SW 1271 (cell line): ENCODE results near the gene ADGRD1.
"Not testable (repeated sequence)": the region's sequence is repeated elsewhere in the genome, so short reads cannot be mapped to it uniquely, and the experiment has no call there.

Experiments
- DNase-seq, 2 experiments: peaks; one replicate each; lab custom pipeline; 2025; lab: John Stamatoyannopoulos, UW

The ADGRD1 gene

DNA sequence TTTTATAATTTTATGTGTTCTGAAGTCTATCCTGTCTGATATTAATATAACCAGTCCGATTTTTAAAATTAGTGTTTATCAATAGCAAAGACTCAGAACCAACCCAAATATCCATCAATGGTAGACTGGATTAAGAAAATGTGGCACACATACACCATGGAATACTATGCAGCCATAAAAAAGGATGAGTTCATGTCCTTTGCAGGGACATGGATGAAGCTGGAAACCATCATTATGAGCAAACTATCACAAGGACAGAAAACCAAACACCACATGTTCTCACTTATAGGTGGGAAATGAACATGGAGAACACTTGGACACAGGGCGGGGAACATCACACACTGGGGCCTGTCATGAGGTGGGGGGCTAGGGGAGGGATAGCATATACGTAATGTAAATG is 16.2 kb upstream of the ADGRD1 start:
- DNase-seq, result not testable (repeated sequence)

DNA sequence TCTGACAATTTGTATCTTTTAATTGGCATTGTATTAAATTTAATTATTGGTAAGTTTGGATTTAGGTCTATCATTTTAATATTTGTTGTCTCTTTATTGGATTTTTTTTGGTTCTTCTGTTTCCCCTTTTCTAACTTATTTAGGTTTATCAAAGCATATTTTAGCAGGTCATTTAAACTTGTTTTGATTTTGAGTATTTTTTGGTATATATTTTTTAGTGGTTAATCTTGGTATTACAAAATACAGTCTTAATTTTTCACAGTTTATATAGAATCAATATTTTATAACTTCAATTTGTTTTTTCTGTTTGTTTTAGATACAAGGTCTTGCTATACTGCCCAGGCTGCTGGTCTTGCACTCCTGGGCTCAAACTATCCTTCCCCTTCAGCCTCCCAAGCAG is 15.5 kb upstream of the ADGRD1 start:
- DNase-seq, result no peak

DNA sequence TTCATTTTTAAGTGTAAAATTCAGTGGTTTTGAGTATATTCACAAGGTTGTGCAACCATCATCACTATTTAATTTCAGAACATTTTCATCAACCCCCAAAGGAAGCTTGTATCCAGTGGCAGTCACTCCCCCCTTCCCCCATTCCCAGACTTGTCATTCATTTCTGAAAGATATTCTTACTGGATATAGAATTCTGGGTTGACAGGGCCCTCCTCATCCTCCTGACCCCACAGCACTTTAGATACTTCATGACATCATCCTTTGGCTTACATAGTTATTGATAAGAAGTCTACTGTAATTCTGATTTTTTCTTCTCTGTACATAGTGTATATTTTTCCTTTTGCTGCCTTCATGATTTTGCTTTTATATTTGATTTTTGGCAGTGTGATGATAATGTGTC is 8.8 kb upstream of the ADGRD1 start:
- DNase-seq, result no peak

DNA sequence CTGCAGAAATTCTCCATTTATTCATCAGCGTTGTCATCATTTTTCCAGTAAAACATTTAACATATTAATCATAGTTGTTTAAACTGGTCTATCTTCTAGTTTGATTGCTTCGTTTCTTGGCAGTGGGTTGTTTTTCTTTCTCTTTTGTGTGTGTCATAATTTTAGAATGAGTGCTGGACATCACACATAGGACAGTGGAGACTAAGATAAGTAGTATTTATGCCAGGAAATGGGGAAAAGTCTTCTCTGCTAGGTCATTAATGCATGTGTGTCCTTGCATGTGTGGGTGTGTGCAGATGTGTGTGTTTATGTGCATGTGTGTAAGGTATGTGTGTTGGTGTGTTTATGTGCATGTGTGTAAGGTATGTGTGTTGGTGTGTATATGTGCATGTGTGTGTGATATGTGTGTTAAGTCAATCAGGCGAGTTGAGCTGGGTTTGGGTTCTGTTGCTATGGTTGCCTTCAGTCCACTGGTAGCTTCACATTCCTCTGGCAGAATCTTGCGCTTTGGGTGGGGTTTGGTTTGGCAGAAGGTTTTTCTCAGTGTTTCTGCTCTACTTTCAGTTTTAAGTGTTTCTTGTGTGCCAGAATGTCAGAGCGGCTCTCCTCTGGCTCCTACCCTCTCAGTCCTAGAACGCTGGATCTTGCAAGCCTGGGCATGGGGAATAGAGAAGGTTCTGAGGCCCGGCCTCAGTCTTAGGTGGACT is 7.8 kb upstream of the ADGRD1 start:
- no peak for DNase-seq

DNA sequence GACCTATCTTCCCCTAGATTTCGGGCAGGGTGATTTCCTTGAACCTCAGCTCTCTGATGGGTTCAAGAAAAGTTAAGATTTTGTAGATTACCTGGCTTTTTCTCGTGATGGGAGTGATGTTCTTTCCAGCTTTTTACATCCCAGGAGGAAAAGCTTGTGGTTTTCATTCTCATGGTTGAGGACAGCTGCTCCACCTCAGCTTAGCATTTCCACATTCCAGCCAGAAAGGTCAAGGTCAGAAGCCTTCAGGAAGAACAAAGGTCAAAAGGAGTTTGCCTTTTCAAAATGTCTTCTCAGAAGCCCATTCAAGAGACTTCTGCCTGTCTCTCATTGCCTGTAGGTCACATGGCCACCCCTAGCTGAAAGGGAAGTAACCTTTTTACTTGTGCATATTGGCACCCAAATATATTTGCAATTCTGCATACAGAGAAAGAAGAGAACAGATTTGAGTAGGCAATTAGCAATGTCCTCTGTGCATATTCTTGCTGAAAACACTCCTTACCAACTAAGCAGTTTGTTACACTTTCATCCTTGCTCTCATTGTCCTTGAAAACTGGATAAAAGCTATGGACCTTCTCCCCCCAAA is 6.6 kb upstream of the ADGRD1 start:
- DNase-seq, result no peak

DNA sequence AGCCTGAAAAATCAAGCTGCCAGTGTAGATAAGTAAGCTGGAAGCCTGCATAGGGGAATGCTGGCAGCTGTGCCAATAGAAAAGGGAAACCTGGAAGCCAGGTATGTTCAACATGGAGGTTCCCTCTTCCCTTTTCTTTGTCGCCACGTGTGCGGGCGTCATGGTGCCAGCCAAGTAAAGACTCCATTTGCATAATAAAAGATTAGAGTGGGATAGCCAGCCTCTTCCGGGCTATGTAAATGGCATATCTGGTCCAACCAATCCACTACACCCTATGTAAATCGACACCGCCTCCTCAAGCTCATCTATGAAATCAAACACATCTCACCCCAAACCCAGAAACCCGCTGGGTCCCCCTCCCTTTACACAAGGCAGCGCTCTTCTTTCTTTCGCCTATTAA is 5.6 kb upstream of the ADGRD1 start:
- no peak for DNase-seq

DNA sequence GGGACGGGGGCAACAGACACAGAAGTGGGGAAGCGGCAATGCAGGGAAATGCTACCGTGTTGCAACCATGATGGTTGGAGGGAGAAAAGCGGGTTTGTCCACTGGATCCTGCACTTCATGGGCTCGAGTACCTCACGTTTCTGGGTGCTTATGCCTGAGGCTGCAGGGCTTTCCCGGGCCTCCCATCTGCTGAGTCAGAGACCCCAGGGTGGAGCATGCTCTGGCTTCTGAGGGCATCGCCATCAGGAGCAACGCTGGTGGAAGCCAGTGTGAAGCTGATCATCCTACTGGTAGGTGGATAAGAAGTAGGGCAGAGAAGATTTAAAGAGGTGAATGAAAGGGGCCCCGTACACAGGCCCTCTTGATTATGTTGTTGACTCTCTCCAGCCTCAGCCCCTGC is 5.0 kb upstream of the ADGRD1 start:
- DNase-seq, result no peak

DNA sequence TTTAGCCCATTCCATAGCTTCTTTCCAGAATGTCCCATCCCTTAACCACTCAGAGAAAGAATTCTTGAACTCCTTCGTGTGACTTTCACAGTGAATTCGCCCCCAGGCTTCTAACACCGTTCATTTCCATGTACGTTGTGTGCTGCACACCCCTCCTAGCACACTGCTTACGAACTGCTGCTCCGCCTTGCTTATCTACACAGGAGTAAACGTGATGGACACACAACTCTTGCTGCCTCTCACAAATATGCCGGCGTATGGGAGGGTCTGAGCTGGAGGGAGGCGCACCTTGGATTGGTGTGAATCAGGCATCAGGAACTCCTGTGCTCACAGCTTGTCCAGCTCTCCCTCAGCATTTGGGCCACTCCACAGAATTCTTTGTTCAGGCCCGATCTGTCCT is 3.9 kb upstream of the ADGRD1 start:
- DNase-seq, result no peak

DNA sequence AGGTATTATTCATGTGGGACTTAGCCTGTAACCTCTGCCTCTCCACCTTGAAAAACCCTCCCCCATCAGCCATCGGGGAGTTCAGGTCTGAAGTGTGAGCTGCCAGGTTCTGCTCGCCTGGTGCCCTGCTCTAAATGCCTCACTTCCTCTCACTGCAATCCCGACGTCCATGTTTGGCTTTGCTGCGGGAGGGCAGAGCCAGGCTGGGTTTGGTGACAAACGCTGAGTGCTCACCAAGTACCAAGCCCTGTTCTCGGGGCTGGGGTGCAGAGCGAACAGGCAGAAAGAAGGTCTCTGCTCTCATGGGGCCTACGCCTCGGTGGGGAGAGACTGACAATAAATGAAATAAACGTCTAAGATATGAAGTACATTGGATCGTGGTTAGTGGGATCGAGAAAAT is 2.1 kb upstream of the ADGRD1 start:
- DNase-seq, result no peak

DNA sequence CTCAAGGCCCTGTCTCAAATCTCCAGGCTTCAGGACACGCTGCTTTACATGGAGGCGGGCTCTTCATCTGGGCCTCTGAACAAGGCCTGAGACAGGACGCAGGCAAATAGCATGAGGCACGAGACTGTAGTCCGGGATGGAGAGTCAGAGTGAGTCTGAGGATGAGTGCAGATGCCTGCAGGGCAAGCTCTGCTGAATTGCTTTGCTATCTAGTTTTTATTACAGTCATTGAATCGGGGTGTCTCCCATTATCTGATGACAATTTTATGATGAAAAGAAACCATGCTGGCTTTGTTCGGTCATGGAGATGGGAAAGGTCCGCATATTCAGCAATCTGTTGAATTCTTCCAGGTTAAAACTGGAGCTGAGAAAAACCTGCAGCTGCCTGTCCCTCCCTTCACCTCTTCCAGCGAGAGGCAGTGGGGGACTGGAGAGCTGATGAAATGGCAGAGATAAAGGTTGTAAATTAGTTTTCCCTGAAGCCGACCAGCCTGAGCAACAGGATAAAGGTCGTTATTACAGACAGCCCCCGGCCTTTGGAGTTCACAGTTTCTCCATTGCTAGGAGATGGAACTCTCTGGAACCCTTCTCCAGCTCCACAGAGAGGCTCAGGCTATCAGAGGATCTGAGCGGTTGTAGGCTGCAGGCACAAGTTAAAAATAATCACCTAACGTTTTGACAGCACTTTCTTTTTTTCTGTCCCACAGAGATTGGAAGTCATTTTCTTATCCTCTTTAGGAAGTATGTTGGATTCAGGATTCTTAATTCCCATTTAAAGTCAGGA is 1.3 kb upstream of the ADGRD1 start:
- no peak for DNase-seq

DNA sequence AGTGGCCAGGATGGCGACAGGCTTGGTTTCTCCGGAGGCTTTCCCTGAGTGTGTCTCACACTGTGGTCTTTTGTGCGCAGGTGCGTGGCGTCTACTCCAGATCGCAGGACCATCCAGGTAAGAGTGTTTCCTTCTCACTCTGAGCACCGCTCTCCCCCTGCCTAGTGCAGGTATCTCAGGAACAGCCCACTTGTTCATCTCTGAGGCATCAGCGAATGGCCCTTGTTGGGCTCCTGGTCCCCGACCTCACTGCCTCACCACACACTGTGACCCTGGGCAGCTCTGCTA is 781 bp downstream of the ADGRD1 start:
- DNase-seq, result no peak

DNA sequence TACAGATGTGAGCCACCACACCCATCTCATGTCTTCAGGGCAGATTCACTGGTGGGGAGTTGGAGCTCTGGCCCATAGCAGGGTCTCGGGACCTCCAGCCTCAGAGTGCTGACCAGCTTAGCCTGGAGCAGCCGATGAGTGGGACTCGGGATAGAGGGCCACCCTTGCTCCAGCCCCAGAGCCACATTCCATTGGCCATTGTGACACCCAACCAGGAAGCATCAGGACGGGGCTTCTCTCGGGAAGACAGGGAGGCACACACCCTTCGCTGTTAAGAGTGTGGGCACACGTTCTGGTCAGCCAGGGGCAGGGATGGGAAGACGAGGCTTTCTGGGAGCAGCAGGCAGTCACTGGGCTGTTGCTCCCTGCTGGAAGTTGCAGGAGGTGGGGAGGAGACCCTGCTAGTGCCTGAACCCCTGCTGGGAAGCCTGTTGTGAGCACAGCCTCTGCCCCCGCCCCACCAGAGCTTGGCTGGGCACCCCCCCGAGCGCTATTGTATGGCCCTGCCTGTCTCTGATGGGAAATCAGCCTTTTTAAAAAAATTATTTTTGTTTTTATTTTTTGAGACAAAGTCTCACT is 1.6 kb downstream of the ADGRD1 start:
- no peak for DNase-seq

DNA sequence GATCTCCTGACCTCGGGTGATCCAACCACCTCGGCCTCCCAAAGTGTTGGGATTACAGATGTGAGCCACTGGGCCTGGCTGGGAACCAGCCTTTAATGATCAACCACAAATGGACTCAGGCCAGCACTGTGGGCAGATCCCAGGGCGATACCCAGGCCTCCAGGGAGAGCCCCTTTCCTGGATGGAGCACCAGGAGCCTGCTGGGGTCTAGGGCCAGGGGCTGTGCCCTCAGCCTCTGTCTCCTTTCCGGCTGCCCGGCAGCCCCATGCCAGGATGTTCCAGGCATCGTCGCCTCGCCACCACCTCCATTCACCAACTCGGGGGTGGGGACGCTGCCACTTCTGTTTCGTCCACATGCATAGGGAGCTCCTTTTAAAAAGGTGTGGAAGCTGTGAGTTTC is 2.3 kb downstream of the ADGRD1 start:
- DNase-seq, result no peak

DNA sequence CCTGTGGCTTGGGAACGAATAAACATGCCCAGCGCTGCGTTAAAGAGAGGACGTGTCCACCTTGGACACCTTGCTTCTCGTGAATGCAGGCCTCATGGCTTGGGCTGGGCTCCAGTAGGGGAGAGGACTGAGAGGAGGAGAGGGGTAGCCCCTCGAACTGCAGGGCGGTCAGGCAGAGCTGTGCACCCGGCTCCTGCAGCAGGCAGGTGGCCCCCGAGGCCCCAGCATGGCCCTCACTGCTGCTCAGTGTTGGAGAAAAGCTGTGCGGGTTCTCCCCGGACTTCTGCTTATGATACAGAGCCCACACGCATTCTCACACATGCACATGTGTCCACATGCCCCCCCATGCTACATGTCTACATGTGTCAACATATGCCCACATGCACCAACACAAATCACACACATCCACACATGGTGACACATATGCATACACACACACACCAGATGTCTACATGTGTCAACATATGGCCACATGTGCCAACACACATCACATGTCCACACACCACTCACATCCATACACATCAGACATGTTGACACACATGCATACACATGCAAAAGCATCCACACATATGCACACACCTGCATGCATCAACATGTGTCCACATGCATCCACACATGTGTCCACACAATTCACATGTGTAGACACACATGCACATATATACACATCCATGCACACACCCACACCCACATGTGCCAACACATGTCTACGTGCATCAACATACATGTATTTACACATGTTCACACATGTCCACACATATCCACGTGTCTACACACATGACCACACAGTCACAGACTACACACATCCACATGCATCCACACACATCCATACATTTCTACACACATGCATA is 3.0 kb downstream of the ADGRD1 start:
- DNase-seq, result no peak

DNA sequence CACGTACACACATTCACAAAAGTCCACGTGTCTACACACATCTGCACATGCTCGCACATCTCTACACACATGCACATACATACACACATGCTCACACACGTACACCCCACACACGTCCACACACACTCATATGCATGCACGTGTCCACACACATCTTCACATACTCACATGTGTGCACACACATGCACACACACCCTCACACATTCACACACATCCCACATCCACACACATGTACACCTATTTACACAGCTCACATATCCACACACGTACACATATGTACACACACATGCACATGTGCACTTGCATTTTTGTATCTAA is 3.6 kb downstream of the ADGRD1 start:
- no peak for DNase-seq

DNA sequence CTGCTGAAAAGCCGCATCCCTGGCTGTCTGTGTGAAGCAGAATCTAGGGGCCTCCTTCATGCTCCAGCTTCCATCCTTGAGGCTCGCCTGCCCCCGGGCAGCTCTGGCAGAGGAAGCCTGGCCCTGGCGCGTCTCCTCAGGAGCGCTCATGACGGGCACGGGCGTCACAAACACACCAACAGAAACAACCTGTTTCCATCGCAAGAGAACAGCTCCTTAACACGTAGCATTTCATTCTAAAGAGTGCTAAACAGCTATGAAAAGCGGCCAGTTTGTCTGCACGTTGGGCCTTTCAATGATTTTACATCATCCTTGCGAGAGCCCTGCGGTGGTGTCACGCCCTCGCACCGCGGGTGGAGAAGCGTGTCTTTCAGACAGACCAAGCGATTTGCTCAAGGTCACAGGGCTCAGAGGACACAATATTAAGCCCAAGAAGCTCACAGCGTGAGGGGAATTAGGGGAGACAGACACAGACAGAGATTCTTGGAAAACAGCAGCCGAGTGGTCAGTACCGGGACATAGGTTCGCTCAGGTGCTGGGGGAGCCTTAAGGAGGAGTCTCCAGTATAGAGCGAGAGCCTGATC is 4.9 kb downstream of the ADGRD1 start:
- no peak for DNase-seq

DNA sequence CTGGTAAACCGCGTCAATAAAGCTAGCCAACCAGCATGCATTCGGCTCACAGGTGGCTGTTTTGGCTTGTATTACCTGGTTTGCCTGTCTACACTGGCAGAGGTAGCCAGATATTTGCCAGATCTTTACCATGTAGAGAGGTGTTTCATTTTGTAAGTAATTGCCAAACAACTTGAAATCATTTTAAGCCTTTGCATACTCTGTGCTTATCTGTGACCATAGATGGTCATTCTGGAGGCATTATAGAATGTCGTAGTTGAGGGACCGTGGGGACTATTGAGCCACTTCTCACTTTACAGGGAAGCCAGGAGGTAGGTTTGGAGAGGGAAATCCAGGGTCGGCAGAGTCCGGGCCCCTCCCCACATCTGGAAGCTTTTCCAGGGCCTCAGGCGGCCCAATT is 5.9 kb downstream of the ADGRD1 start:
- DNase-seq, result no peak

DNA sequence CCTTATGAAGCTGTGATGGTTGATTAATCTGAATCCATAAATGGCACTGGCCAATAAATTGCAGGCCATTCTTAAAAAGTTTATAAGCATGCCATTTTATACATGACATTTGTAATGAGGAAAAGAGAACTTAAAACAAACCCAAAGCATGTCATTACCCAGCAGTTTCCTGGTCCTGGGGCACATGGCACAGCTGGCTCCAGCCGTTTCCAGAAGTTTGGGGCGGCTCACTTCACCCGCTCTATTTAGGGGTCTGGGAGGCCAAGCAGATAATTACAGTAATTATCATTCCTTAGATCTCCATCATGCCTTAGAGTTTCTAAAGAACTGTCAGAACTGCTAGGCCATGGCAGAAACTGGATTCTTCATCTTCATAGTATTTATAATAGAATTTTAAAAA is 6.4 kb downstream of the ADGRD1 start:
- DNase-seq, result no peak

DNA sequence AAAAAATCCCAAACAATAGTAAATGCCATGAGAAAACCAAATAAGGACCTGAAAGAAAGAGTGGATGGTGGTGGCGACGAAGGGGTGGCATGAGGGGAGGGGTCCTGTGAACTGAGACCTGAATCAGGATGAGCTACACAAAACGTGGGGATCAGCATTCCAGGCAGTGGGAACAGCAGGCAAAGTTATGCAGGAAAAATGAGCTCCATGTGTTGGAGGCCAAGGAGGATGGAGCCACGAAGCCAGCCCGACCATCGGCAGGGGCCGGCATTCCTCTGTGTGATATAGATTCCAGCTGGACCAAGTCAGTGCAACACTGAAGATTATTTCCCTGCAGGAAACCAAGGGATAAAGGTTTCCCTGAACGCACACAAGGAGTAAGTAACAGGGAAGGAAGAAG is 7.1 kb downstream of the ADGRD1 start:
- no peak for DNase-seq

DNA sequence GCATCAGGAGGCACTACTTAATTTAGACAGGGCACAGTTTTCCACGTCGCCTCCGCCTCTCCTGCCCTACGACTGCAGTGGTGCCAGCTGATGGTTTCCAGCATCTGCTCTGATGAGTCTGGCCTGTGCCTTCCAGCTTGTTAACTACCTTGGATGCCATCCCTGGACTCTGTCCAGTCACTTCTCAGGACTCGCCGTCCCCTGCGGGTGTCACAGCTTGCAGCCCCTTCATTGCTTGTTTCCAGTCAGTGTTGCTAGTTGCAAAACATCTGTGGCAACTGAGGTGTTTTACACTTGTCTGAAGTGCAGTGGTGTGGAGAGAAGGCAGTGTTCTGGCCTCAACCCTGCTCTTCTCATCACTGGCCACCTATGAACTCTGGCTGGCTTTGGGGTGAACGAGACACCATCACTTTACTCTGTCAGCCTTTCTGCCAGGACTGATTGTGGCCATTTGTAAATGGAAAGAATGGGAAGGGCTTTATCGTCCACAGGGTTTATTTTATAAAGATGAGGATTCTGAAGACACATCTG is 8.3 kb downstream of the ADGRD1 start:
- DNase-seq, result no peak

DNA sequence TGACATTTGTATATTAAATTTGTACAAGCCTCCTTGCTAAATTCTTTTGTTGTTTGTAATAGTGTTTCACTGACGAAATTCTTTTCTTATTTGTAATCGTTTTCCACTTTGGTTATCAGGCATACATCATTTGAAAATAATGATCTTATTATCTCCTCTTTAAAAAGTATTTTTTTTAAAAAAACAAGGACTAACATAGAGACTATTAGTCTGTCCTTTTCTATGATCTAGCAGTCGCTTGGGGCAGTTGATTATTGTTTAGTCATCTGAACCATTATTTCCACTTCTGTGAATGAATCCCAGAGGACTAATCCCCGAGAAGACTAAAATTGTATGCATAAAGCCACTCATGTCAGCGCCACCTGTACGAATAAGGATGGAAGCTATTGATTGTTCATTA is 11.5 kb downstream of the ADGRD1 start:
- no peak for DNase-seq

DNA sequence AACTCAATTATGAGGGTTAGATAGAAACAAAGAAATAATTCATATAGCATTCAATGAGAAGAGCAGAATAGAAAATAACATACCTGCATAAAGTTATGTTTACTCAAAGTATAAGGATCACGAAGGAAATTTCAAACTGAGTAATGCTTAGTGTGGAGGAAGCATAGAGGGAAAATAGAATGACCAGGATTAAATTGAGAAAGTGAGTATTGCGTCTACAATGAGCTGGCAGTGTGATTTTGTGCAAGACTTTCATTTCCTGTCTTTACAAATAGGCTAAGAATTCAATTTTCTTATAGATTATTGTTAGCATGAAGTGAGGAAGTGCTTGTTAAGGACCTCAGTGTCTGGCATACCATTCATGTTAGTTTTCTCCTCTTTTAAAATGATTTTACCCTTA is 12.0 kb downstream of the ADGRD1 start:
- no peak for DNase-seq
